B cell (primary cell): ENCODE data around the gene PABPC3.

Source experiments
- CTCF ChIP-seq: fragments of 200-600 bp; IDR thresholded peaks from one replicate; pipeline ENCODE4 v1.8.0; 2022; ENCODE audit warnings: antibody characterized with exemption, mild to moderate bottlenecking
- EZH2 ChIP-seq: IDR thresholded peaks from 2 replicates; pipeline ENCODE4 v1.6.1; 2012; ENCODE audit warnings: borderline replicate concordance, low read depth, mild to moderate bottlenecking, moderate library complexity, low read length; ENCODE audit not compliant: insufficient read depth, poor library complexity, severe bottlenecking

GRCh38 chr13:25111585-25111956, 15.6 kb downstream of the PABPC3 start:
- TF ChIP-seq CTCF (no peak), EZH2 (no peak)
